ENCODE results near the gene PARP3. TPM values are rescaled to one million over a fixed set of nuclear protein-coding genes. Genes with fewer than 3 reads are reported as not detected.

PARP3 gene
- total RNA-seq, 8 experiments from 2014 or later, result 2.7 to 40.4 (median 6.9) TPM

DNA sequence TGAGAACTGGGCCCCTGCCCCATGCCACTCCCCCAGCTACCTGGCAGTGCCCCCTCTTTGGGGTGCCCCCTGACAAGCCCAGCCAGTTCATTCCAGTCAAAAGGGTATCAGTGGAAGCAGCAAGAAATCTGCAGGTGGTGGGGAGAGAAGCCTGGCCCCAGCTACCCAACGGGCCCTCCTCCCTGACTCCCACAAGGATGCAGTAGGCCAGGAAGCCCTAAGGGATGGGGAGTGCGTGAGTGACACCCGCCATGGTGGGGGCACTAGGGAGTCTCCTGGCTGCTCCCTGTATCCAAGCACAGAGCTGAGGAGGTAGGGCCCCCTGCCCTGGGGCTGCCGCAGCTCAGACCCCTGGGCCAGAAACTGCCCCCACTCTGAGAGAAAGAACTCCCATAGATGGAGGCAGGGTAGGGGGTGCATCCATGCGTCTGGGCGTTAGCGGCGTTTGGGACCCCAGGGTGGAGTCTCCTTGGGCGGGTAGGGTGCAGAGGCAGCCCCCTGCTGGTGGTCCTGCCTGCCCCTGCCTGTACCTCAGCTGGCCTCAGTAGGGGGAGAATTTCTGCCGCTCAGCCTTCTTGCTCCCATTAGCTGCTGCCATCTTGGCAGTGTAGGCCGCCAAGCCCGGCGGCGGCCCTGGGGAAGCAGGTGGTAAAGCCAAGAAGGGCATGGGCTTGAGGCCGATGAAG lies 15.5 kb downstream of the PARP3 start:
- WGBS, 10 experiments, result 60 to 100% (median 90%) methylated on average over 1 to 4 of the region's 15 CpGs; no CpG with 5 or more reads in 6 of the 10 experiments
- no peak overlapping the region for H3K4me3 ChIP-seq

DNA sequence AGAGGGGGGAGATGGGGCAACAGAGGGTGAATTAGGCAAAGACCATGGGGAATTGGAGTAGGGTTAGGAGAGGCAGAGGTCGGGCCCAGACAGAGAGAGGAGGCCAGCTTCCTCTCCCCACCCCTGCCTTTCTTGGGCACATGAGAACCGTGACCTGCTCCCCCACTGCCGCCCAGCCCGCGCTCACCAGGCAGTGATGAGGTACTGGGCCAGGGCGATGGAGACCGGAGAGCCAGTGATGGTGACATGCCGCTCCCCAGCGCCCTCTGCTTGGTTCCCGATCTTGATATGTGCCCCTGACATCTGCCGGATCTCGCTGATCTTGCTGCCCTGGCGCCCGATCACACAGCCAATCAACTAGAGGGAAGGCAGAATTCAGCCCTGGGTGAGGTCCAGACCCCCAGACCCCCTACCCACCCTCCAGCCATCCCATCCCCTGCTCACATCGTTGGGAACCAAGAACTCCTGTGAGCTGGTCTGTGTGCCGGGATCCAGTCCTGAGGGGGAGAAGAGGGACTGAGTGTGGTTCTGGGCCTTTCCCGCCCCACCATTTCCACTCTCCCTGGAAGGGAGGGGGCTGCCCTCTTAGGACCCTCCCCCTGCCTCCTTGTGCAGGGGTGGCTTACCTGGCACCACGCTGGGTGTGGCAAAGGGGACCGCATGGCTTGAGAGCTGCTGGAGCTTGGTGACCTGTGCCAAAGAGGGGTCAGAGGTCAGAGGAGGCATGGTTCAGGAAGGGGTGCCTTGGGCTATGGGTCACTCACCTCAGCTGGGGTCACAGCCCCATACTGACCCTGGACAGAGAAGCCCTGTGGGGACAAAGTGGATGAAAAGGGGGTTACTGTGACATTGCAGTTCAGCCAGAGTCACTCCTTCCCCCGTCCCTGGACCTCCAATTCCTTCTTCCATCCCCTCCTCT lies 16.7 kb downstream of the PARP3 start:
- peaks cover 9 to 13% of the 10 kb centered on the region in 2 donors for H3K4me1 ChIP-seq (replicated peaks in 1 of 2)
- WGBS, 10 experiments, result 60 to 96% (median 92%) methylated on average over 1 to 5 of the region's 20 CpGs; no CpG with 5 or more reads in 6 of the 10 experiments
- in situ Hi-C loops (cut with MboI; ENCODE audit: low pct_unique_long_range_greater_than_20kb in 2 of 9, low sequenced_read_pairs in 9 of 9, unreplicated experiment in 9 of 9), result no loop called here
- no peak for ATAC-seq (replicated peaks in 6 of 8)
- no peak overlapping the region for H3K27ac ChIP-seq
- no peak overlapping the region for H3K4me3 ChIP-seq

More for the DNA sequence above, 15.5 kb downstream of the PARP3 start:
- peaks cover 3 to 8% of the 10 kb centered on the region in 2 donors for H3K4me1 ChIP-seq (replicated peaks in 1 of 2)
- H3K27ac ChIP-seq, result no peak overlapping the region
- in situ Hi-C loops (cut with MboI; ENCODE audit: low pct_unique_long_range_greater_than_20kb in 2 of 9, low sequenced_read_pairs in 9 of 9, unreplicated experiment in 9 of 9), result no loop called here
- no peak for ATAC-seq (replicated peaks in 6 of 8)

- in situ Hi-C loops (cut with MboI; ENCODE audit: low pct_unique_long_range_greater_than_20kb in 2 of 9, low sequenced_read_pairs in 9 of 9, unreplicated experiment in 9 of 9), result no loop called here
- H3K4me1 ChIP-seq (replicated peaks in 1 of 2), result peaks cover 17 to 20% of the 10 kb centered on the region in 2 donors
Observed at GRCh38 chr3:51959651-51960050, 17.5 kb downstream of the PARP3 start.

GRCh38 chr3:51960386-51960785 lies 18.2 kb downstream of the PARP3 start:
- Histone ChIP-seq H3K27ac (no peak overlapping the region), H3K4me3 (no peak overlapping the region), H3K4me1 (replicated peaks in 1 of 2) (peaks cover 24 to 28% of the 10 kb centered on the region in 2 donors)
- 91 to 100% (median 92%) methylated on average over 2 to 6 of the region's 10 CpGs; no CpG with 5 or more reads in 7 of the 10 experiments for WGBS, 10 experiments
- ATAC-seq (replicated peaks in 6 of 8), result no peak
- in situ Hi-C loops (cut with MboI; ENCODE audit: low pct_unique_long_range_greater_than_20kb in 2 of 9, low sequenced_read_pairs in 9 of 9, unreplicated experiment in 9 of 9), result no loop called here

More at GRCh38 chr3:51959651-51960050, 17.5 kb downstream of the PARP3 start:
- Histone ChIP-seq H3K4me3 (no peak overlapping the region), H3K27ac (no peak overlapping the region)
- 80 to 90% methylated on average over 2 of the region's 7 CpGs; no CpG with 5 or more reads in 8 of the 10 experiments for WGBS, 10 experiments
- no peak for ATAC-seq (replicated peaks in 6 of 8)

DNA sequence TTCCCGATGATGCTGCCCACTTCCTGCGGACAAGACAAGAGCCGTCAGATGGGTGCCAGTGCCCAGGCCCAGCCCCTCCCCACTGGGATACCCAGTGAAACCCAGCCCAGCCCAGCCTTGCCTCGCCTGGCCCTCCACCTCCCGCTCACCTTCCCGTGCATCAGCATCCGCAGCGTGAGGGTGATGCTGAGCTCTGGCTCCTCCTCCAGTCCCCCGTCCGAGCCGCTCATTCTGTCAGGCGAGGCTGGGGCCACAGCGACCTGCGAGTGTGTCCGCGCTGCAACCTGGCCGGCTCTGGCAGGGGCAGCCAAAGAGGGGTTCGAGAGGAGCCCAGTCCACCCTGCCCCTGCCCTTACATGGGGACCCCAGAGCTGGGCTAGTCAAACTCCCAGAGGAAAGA lies 18.8 kb downstream of the PARP3 start:
- WGBS, 10 experiments, result 60% methylated on average over 1 of the region's 18 CpGs; no CpG with 5 or more reads in 9 of the 10 experiments
- no peak for ATAC-seq (replicated peaks in 6 of 8)
- peaks cover 31 to 32% of the 10 kb centered on the region in 2 donors for H3K4me1 ChIP-seq (replicated peaks in 1 of 2)
- no peak overlapping the region for H3K27ac ChIP-seq
- in situ Hi-C loops (cut with MboI; ENCODE audit: low pct_unique_long_range_greater_than_20kb in 2 of 9, low sequenced_read_pairs in 9 of 9, unreplicated experiment in 9 of 9), result no loop called here
- no peak overlapping the region for H3K4me3 ChIP-seq

DNA sequence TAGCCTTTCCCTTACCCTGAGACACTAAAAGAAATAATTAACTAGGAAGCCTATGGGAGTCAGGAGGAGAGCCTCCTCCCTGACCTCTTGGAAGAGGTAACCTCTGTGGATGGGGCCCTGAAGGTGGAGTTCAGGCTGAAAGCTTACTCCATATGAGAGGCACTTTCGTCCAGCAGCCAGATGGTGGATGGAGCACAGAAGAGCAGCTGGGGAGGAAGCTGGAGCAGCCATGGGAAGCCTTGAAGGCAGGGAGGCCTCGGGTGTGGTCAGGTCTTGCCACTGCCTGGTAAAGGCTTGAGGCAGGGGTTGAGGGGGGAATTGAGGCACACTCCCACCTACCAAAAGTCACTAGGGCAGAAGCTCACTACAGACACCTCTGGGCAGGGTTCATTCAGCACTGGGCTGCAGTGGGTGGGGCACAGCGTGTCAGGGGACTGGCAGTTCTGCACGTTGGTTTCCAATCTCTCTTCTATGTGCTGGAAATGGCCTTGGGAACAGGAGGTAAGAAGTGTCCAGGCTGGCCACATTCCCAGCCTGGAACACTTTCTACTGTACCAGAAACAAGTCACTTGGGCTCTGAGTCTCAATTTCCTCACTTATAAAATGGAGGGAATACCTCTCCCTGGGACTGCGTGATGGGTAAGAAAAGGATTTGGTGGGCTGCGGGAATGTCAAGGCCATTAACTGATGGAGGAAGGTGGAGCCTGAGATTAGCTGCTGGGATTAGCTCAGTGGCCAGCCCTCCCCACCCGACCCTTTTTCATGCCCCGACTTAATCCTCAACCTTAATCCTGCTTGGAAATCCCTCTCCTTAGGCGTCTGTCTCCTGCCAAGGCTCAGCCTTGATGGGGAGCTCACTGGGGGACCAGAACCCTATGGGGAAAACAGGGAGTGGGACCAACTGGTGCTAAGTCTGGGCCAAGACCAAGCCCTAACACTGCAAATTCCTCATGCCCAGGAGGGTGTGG lies 19.7 kb downstream of the PARP3 start:
- ATAC-seq (replicated peaks in 6 of 8), result peak in 3 of 8 experiments; percentile 74 to 92 (median 80)
- Histone ChIP-seq H3K27ac (no peak overlapping the region), H3K4me3 (no peak overlapping the region), H3K4me1 (replicated peaks in 1 of 2) (peaks cover 35 to 36% of the 10 kb centered on the region in 2 donors)
- 0 to 100% (median 73%) methylated on average over 1 to 4 of the region's 9 CpGs; no CpG with 5 or more reads in 3 of the 10 experiments for WGBS, 10 experiments
- in situ Hi-C loops (cut with MboI; ENCODE audit: low pct_unique_long_range_greater_than_20kb in 2 of 9, low sequenced_read_pairs in 9 of 9, unreplicated experiment in 9 of 9), result no loop called here

GRCh38 chr3:51962854-51963530 lies 20.8 kb downstream of the PARP3 start:
- Histone ChIP-seq H3K27ac (no peak overlapping the region), H3K4me1 (replicated peaks in 1 of 2) (peaks cover 35 to 36% of the 10 kb centered on the region in 2 donors), H3K4me3 (no peak overlapping the region)
- 60 to 100% (median 88%) methylated on average over 1 to 4 of the region's 6 CpGs; no CpG with 5 or more reads in 2 of the 10 experiments for WGBS, 10 experiments
- ATAC-seq (replicated peaks in 6 of 8), result no peak
- in situ Hi-C loops (cut with MboI; ENCODE audit: low pct_unique_long_range_greater_than_20kb in 2 of 9, low sequenced_read_pairs in 9 of 9, unreplicated experiment in 9 of 9), result no loop called here

GRCh38 chr3:51963951-51964451 lies 21.8 kb downstream of the PARP3 start:
- in situ Hi-C loops (cut with MboI; ENCODE audit: low pct_unique_long_range_greater_than_20kb in 2 of 9, low sequenced_read_pairs in 9 of 9, unreplicated experiment in 9 of 9), result no loop called here
- Histone ChIP-seq H3K4me1 (replicated peaks in 1 of 2) (peaks cover 42 to 43% of the 10 kb centered on the region in 2 donors), H3K27ac (peak overlapping the region; percentile 20 to 57), H3K4me3 (peak overlapping the region in 2 of 5 donors; percentile 81 to 87)
- peak in 2 of 8 experiments; percentile 8 to 11 for ATAC-seq (replicated peaks in 6 of 8)
- no CpG with 5 or more reads among the region's 12 CpGs for WGBS, 10 experiments

DNA sequence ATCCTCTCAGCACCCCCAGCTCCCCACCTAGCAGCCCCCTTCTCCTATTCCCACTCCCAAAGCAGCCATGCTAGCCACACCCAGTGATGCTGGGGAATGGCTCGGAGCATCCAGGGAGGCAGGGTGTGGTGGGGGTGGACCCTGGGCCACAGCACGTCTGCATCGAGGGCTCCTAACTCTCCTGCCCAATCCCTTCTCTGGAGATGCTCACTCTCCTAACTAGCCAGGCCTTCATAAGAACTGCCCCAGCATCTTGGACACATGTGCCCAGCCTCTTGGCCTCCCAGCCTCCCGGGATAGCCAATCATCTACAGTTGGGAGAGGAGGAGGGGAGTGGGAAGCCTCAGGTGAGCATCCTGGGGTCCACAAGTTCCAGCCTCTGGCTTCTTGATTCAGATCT lies 22.4 kb downstream of the PARP3 start:
- Histone ChIP-seq H3K4me3 (peak overlapping the region in 3 of 5 donors; percentile 4 to 87 (median 81)), H3K4me1 (replicated peaks in 1 of 2) (peaks cover 46 to 48% of the 10 kb centered on the region in 2 donors), H3K27ac (peak overlapping the region; percentile 20 to 57)
- in situ Hi-C loops (cut with MboI; ENCODE audit: low pct_unique_long_range_greater_than_20kb in 2 of 9, low sequenced_read_pairs in 9 of 9, unreplicated experiment in 9 of 9), result no loop called here
- no peak for ATAC-seq (replicated peaks in 6 of 8)
- WGBS, 10 experiments, result 80% methylated on average over 1 of the region's 4 CpGs; no CpG with 5 or more reads in 9 of the 10 experiments

GRCh38 chr3:51966016-51966415 lies 23.9 kb downstream of the PARP3 start:
- no peak for ATAC-seq (replicated peaks in 6 of 8)
- in situ Hi-C loops (cut with MboI; ENCODE audit: low pct_unique_long_range_greater_than_20kb in 2 of 9, low sequenced_read_pairs in 9 of 9, unreplicated experiment in 9 of 9), result no loop called here
- peak overlapping the region; percentile 97 to 99 for H3K27ac ChIP-seq
- H3K4me1 ChIP-seq (replicated peaks in 1 of 2), result peaks cover 46 to 48% of the 10 kb centered on the region in 2 donors
- 20% methylated on average over 1 of the region's 2 CpGs; no CpG with 5 or more reads in 9 of the 10 experiments for whole genome bisulfite sequencing, 10 experiments
- H3K4me3 ChIP-seq, result peak overlapping the region; percentile 67 to 90 (median 86)

DNA sequence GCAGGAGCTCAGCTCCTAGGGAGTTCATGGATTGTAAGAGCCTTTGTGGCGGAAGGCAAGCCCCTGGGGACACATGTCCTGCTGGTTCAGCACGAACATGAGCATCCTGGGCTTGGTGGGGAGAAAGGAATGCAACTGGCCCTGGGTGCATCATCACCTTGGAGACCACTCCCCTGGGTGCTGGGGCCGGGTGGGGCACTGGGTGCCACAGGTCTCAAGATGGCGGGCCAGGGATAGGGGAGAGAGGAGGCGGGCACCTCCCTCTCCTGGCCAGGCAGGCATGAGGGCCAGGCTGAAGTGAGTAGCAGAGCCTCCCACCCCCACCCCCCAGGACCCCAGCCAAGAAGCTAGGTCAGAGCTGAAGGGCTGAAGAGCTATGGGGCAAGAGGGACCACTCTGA lies 24.3 kb downstream of the PARP3 start:
- ATAC-seq (replicated peaks in 6 of 8), result no peak
- in situ Hi-C loops (cut with MboI; ENCODE audit: low pct_unique_long_range_greater_than_20kb in 2 of 9, low sequenced_read_pairs in 9 of 9, unreplicated experiment in 9 of 9), result no loop called here
- WGBS, 10 experiments, result no CpG with 5 or more reads among the region's 5 CpGs
- H3K4me1 ChIP-seq (replicated peaks in 1 of 2), result peaks cover 46 to 48% of the 10 kb centered on the region in 2 donors
- H3K27ac ChIP-seq, result peak overlapping the region; percentile 97 to 99
- H3K4me3 ChIP-seq, result peak overlapping the region; percentile 67 to 90 (median 86)

Measured in motor neuron (in vitro differentiated cells).